Measurements from ENCODE around the gene MTR. TPM values are rescaled to one million over a fixed set of nuclear protein-coding genes. Genes with fewer than 3 reads are reported as not detected.

MTR gene
- total RNA-seq, 1 donor from 2014 or later, result 35.7 TPM

- Histone ChIP-seq H3K36me3 (no peaks in the 10 kb centered on the region), H3K4me1 (no peaks in the 10 kb centered on the region), H3K4me3 (no peak overlapping the region), H3K9me3 (peaks cover 12% of the 10 kb centered on the region), H3K27me3 (ENCODE audit: low read depth) (no peaks in the 10 kb centered on the region), H3K27ac (no peak overlapping the region)
- ATAC-seq, result no peak
- TF ChIP-seq CTCF (IDR thresholded peaks at IDR 0.05), result no peak
- intact Hi-C loops (cut with DNase I), result no loop called here
- no peak for DNase-seq
Observed at GRCh38 chr1:236914375-236914774, 119.3 kb downstream of the MTR start.

DNA sequence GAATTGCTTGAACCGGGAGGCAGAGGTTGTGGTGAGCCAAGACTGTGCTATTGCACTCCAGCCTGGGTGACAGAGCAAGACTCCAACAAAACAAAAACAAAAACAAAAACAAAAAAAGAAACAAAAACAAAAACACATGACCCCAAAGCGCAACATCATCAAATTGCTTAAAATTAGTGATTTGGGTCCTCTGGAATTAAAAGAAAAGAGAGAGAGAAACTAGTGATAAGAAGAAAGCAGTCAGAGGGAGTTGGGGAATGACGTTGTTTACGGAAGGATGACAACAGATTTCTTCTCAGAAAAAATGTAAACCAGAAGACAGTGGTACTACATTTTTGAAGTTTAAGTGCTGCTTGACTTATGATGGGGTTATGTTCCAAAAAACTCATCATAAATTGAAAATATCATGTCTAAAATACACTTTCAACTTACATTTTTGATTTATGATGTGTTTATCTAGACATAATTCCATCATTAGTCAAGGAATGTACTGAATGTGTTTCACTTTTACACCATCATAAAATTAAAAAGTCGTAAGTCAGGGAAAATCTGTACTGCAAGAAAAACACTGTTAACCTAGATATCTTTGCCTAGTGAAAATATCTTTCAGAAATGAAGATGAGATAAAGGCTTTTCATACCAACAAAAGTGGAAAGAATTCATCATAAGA is 121.2 kb downstream of the MTR start:
- Histone ChIP-seq H3K27ac (no peak overlapping the region), H3K36me3 (no peaks in the 10 kb centered on the region), H3K4me3 (no peak overlapping the region), H3K27me3 (ENCODE audit: low read depth) (no peaks in the 10 kb centered on the region), H3K4me1 (no peaks in the 10 kb centered on the region), H3K9me3 (peaks cover 12% of the 10 kb centered on the region)
- no peak for TF ChIP-seq CTCF (IDR thresholded peaks at IDR 0.05)
- DNase-seq, result no peak
- no peak for ATAC-seq
- intact Hi-C loops (cut with DNase I), result no loop called here

DNA sequence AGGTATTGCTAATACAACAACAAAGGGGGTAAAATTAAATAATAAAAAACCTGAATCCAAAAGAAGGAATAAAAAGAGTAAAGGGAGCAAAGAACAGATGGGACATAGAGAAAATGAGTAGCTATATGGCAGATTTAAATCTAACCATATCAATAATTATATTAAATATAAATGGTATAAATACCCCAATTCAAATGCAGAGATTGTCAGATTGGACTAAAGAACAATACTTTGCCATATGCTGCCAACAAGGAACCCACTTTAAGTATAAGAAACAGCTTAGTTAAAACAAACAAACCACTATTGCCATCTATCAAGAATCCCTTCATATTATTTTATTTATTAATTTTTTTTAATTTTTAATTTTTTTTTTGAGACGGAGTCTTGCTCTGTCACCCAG is 122.4 kb downstream of the MTR start:
- no peak overlapping the region for H3K27ac ChIP-seq
- no peaks in the 10 kb centered on the region for H3K36me3 ChIP-seq
- no peak for TF ChIP-seq CTCF (IDR thresholded peaks at IDR 0.05)
- intact Hi-C loops (cut with DNase I), result no loop called here
- H3K9me3 ChIP-seq, result peaks cover 12% of the 10 kb centered on the region
- ATAC-seq, result no peak
- no peaks in the 10 kb centered on the region for H3K4me1 ChIP-seq
- no peak for DNase-seq
- no peaks in the 10 kb centered on the region for H3K27me3 ChIP-seq (ENCODE audit: low read depth)
- H3K4me3 ChIP-seq, result no peak overlapping the region

DNA sequence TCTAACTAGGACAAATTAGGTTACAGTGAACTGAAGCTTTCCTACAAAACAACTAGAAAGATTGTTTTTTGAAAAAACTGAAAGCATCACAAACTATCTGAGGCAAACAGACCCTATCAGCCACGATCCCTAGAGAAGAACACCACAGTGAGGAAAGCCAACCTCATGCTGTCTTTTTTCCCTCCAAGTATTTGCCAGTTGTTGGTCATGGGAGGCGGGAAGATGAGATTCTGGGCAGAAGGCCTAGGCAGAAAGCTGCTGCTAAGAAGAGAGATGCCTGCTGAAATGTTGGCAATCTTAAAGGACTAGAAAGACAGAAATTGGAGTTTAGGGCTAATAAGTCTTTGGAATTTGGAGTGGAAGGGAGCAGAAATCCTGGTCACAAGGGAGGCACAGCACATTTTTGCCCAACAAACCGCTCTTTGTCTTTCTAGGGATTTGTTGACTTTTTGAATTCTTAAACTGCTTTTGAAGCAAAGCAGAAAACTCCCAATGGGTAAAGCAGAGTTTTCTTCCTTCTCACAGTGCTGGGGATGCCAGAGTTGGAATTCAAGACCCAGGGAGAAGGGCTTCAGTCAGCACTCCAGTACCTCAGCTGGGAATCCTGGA is 125.3 kb downstream of the MTR start:
- Histone ChIP-seq H3K9me3 (peaks cover 12% of the 10 kb centered on the region), H3K27me3 (ENCODE audit: low read depth) (no peaks in the 10 kb centered on the region), H3K36me3 (no peaks in the 10 kb centered on the region), H3K27ac (no peak overlapping the region), H3K4me3 (no peak overlapping the region), H3K4me1 (no peaks in the 10 kb centered on the region)
- no peak for TF ChIP-seq CTCF (IDR thresholded peaks at IDR 0.05)
- DNase-seq, result no peak
- intact Hi-C loops (cut with DNase I), result no loop called here
- no peak for ATAC-seq

DNA sequence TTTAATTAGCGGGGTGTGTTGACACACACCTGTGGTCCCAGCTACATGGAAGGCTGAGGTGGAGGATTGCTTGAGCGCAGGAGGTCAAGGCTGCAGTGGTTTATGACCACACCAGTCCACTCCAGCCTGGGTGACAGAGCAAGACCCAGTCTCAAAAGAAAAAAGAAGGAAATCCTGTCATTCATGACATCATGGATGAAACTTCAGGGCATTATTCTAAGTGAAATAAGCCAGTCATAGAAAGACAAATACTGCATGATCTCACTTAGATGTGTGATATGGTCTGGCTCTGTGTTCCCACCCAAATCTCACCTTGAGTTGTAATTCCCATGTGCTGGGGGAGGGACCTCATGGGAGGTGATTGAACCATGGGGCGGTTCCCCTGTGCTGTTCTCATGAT is 126.5 kb downstream of the MTR start:
- no peaks in the 10 kb centered on the region for H3K27me3 ChIP-seq (ENCODE audit: low read depth)
- H3K4me3 ChIP-seq, result no peak overlapping the region
- no peak overlapping the region for H3K27ac ChIP-seq
- no peaks in the 10 kb centered on the region for H3K4me1 ChIP-seq
- TF ChIP-seq CTCF (IDR thresholded peaks at IDR 0.05), result no peak
- intact Hi-C loops (cut with DNase I), result no loop called here
- DNase-seq (no peak), ATAC-seq (no peak)
- peaks cover 11% of the 10 kb centered on the region for H3K9me3 ChIP-seq
- H3K36me3 ChIP-seq, result no peaks in the 10 kb centered on the region
